Activated B cell treated with CpG ODN at 0.5 μM for 24 hours (primary cell): Measurements from ENCODE around the gene TTC21B. TPM values are rescaled to one million over a fixed set of nuclear protein-coding genes. Genes with fewer than 3 reads are reported as not detected.

ENCODE experiments used
- ATAC-seq: fragments of 200-7000 bp; cut with Tn5 transposase; one replicate; pipeline ENCODE4 v1.10.0; 2021; ENCODE audit warnings: low read depth, mild to moderate bottlenecking, moderate library complexity
- CTCF ChIA-PET: fragments of 350-600 bp; sonication (Branson Sonifier 250); formaldehyde crosslinking; loops from one replicate; lab custom pipeline; 2021; ENCODE audit warnings: antibody characterized with exemption; lab: Charles Lee
- POLR2A ChIA-PET: fragments of 350-600 bp; sonication (Branson Sonifier 250); formaldehyde crosslinking; loops from one replicate; lab custom pipeline; 2021; ENCODE audit warnings: antibody characterized with exemption; lab: Charles Lee
- DNase-seq: peaks from one replicate; pipeline ENCODE4 v3.0.0; 2022
- H3K27ac Mint-ChIP-seq: one replicate; pipeline ENCODE4 v1.8.0; 2020; ENCODE audit warnings: mixed read lengths
- H3K27me3 Mint-ChIP-seq: one replicate; pipeline ENCODE4 v1.8.0; 2021; ENCODE audit warnings: mixed read lengths
- H3K36me3 Mint-ChIP-seq: one replicate; pipeline ENCODE4 v1.8.0; 2021; ENCODE audit warnings: low read depth, mixed read lengths
- H3K4me1 Mint-ChIP-seq: one replicate; pipeline ENCODE4 v1.8.0; 2021; ENCODE audit warnings: mixed read lengths
- H3K4me3 Mint-ChIP-seq: one replicate; pipeline ENCODE4 v1.8.0; 2020; ENCODE audit warnings: mild to moderate bottlenecking, mixed read lengths
- H3K9me3 Mint-ChIP-seq: one replicate; pipeline ENCODE4 v1.8.0; 2020; ENCODE audit warnings: mixed read lengths
- CTCF ChIP-seq: fragments of 200-600 bp; IDR thresholded peaks from one replicate; pipeline ENCODE4 v1.8.0; 2022; ENCODE audit warnings: antibody characterized with exemption, mild to moderate bottlenecking
- intact Hi-C: fragments of 100-400 bp; cut with micrococcal nuclease; formaldehyde crosslinking; loops from one replicate; pipeline ENCODE4 v1.15.1; 2024
- total RNA-seq: library from RNA; stranded (reverse); gene quantifications from 2 replicates; pipeline ENCODE4 v1.2.3, GENCODE V29; 2022

TTC21B gene
- total RNA-seq, 1 donor from 2014 or later = 29.2 TPM

GRCh38 chr2:165950438-165950837 is 3.1 kb downstream of the TTC21B start:
- H3K27ac Mint-ChIP-seq = no peak overlapping the region
- CTCF ChIA-PET = interaction anchor here (1.2 kb wide), 1 partner anchor 177 kb away, joined by 3 read pairs; the partner anchor contains the start of gene SCN1A
- intact Hi-C loops = loop anchor here (5.0 to 10.0 kb wide), 5 partner anchors 548 to 1186 kb away; partner anchors contain the start of gene SCN3A
- H3K27me3 Mint-ChIP-seq = no peaks in the 10 kb centered on the region
- H3K4me3 Mint-ChIP-seq = no peak overlapping the region
- H3K4me1 Mint-ChIP-seq = peaks cover 9% of the 10 kb centered on the region
- H3K9me3 Mint-ChIP-seq = no peaks in the 10 kb centered on the region
- ATAC-seq (no peak), DNase-seq (no peak)
- peaks cover 21% of the 10 kb centered on the region for H3K36me3 Mint-ChIP-seq
- POLR2A ChIA-PET = no interaction called here
- no peak for TF ChIP-seq CTCF

GRCh38 chr2:165941827-165942226 is 11.7 kb downstream of the TTC21B start:
- DNase-seq (no peak), ATAC-seq (no peak)
- Mint-ChIP-seq H3K4me1 (no peaks in the 10 kb centered on the region), H3K4me3 (no peak overlapping the region), H3K9me3 (no peaks in the 10 kb centered on the region), H3K27ac (no peak overlapping the region), H3K36me3 (peaks cover 64% of the 10 kb centered on the region), H3K27me3 (no peaks in the 10 kb centered on the region)
- ChIA-PET POLR2A (no interaction called here), CTCF (no interaction called here)
- TF ChIP-seq CTCF = no peak
- intact Hi-C loops = no loop called here

GRCh38 chr2:165938237-165938636 is 15.3 kb downstream of the TTC21B start:
- ChIA-PET CTCF (no interaction called here), POLR2A (interaction anchor here (0.5 kb wide), 1 partner anchor 831 kb away, joined by 6 read pairs; no protein-coding TSS in a partner anchor)
- no peaks in the 10 kb centered on the region for H3K4me1 Mint-ChIP-seq
- H3K27ac Mint-ChIP-seq = no peak overlapping the region
- DNase-seq (no peak), ATAC-seq (no peak)
- H3K36me3 Mint-ChIP-seq = peaks cover 80% of the 10 kb centered on the region
- no peaks in the 10 kb centered on the region for H3K9me3 Mint-ChIP-seq
- no peak for TF ChIP-seq CTCF
- intact Hi-C loops = no loop called here
- no peak overlapping the region for H3K4me3 Mint-ChIP-seq
- H3K27me3 Mint-ChIP-seq = no peaks in the 10 kb centered on the region

- no peak for TF ChIP-seq CTCF
- Mint-ChIP-seq H3K36me3 (peaks cover 66% of the 10 kb centered on the region), H3K4me3 (no peak overlapping the region), H3K4me1 (no peaks in the 10 kb centered on the region), H3K27me3 (no peaks in the 10 kb centered on the region), H3K9me3 (no peaks in the 10 kb centered on the region), H3K27ac (no peak overlapping the region)
- POLR2A ChIA-PET = no interaction called here
- no peak for DNase-seq
- CTCF ChIA-PET = no interaction called here
- no peak for ATAC-seq
- intact Hi-C loops = no loop called here
Observed at GRCh38 chr2:165933211-165933910, 20.2 kb downstream of the TTC21B start.

- H3K4me3 Mint-ChIP-seq = no peak overlapping the region
- H3K27ac Mint-ChIP-seq = no peak overlapping the region
- H3K36me3 Mint-ChIP-seq = peaks cover 59% of the 10 kb centered on the region
- no peak for ATAC-seq
- CTCF ChIA-PET = no interaction called here
- intact Hi-C loops = no loop called here
- POLR2A ChIA-PET = interaction anchor here (0.6 kb wide), 1 partner anchor 934 kb away, joined by 3 read pairs; no protein-coding TSS in a partner anchor
- H3K27me3 Mint-ChIP-seq = no peaks in the 10 kb centered on the region
- DNase-seq = no peak
- no peaks in the 10 kb centered on the region for H3K4me1 Mint-ChIP-seq
- no peak for TF ChIP-seq CTCF
- H3K9me3 Mint-ChIP-seq = no peaks in the 10 kb centered on the region
Observed at GRCh38 chr2:165927774-165928173, 25.8 kb downstream of the TTC21B start.
